ENCODE data around the gene RAD51B.

GRCh38 chr14:68458840-68459469, 639.4 kb downstream of the RAD51B start:
- no peak for TF ChIP-seq CTCF (IDR thresholded peaks at IDR 0.05)
- no peak for TF ChIP-seq POLR2A (IDR thresholded peaks at IDR 0.05)

All from tibial nerve (tissue), 3 donors.